A673 (cell line): ENCODE measurements around the gene ZSCAN26.

Experiments
- EZH2 ChIP-seq: fragments of 200-600 bp; sonication (generic); IDR thresholded peaks from 2 replicates; pipeline ENCODE4 v1.6.1; 2017; ENCODE audit warnings: borderline replicate concordance, low read depth, mild to moderate bottlenecking, mixed read lengths, antibody characterized with exemption, low read length; ENCODE audit not compliant: poor library complexity, severe bottlenecking
- TF ChIP-seq, protein P1 (sequence below): fragments of 300-800, 200-600 bp; sonication (generic); conservative IDR thresholded peaks from 2 replicates; pipeline ENCODE4 v1.5.1; 2017; ENCODE audit warnings: low read depth, mild to moderate bottlenecking, antibody characterized with exemption, low read length, moderate library complexity, mixed read lengths

DNA sequence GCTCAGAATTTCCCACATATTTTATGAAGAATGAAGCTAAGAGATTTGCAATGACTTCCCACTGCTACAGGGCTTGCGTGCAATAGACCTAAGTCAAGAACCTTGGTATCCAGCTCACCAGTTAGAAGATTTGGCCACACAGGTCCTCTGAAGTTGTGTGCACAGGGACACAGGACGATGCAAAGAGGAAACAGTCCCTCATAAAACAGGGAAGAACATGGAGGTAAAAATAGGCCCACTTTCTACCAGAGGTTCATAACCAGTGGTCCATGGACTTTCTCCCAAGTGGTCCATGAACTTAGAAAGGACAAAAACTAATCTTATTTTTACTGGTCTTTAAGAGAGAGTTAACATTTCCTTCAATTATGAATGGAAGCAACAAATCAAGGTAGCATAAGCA lies 16.2 kb upstream of the ZSCAN26 start:
- TF ChIP-seq, protein P1, sequence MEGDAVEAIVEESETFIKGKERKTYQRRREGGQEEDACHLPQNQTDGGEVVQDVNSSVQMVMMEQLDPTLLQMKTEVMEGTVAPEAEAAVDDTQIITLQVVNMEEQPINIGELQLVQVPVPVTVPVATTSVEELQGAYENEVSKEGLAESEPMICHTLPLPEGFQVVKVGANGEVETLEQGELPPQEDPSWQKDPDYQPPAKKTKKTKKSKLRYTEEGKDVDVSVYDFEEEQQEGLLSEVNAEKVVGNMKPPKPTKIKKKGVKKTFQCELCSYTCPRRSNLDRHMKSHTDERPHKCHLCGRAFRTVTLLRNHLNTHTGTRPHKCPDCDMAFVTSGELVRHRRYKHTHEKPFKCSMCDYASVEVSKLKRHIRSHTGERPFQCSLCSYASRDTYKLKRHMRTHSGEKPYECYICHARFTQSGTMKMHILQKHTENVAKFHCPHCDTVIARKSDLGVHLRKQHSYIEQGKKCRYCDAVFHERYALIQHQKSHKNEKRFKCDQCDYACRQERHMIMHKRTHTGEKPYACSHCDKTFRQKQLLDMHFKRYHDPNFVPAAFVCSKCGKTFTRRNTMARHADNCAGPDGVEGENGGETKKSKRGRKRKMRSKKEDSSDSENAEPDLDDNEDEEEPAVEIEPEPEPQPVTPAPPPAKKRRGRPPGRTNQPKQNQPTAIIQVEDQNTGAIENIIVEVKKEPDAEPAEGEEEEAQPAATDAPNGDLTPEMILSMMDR, result no peak
- TF ChIP-seq EZH2, result no peak
